Chondrocyte (in vitro differentiated cells): Measurements from ENCODE around the gene CYP39A1. TPM values are rescaled to one million over a fixed set of nuclear protein-coding genes. Genes with fewer than 3 reads are reported as not detected.

Source experiments
- DNase-seq: peaks from one replicate; pipeline ENCODE4 v3.0.0; 2021; ENCODE audit warnings: mixed read lengths, low spot score
- H3K27ac Mint-ChIP-seq: one replicate; pipeline ENCODE4 v1.8.0; 2021; ENCODE audit warnings: mild to moderate bottlenecking, moderate library complexity, mixed read lengths; ENCODE audit not compliant: unreplicated experiment
- H3K27me3 Mint-ChIP-seq: 2 replicates; pipeline ENCODE4 v1.8.0; 2021; ENCODE audit warnings: low read depth, mixed read lengths
- H3K36me3 Mint-ChIP-seq: 2 replicates; pipeline ENCODE4 v1.8.0; 2021; ENCODE audit warnings: low read depth, mixed read lengths
- H3K4me1 Mint-ChIP-seq: 2 replicates; pipeline ENCODE4 v1.8.0; 2021; ENCODE audit warnings: low read depth, mild to moderate bottlenecking, mixed read lengths
- H3K4me3 Mint-ChIP-seq: one replicate; pipeline ENCODE4 v1.8.0; 2021; ENCODE audit warnings: mild to moderate bottlenecking, moderate library complexity, mixed read lengths; ENCODE audit not compliant: unreplicated experiment
- H3K9me3 Mint-ChIP-seq: 2 replicates; pipeline ENCODE4 v1.8.0; 2021; ENCODE audit warnings: low read depth, mixed read lengths
- CTCF ChIP-seq: fragments of 200-600 bp; sonication (generic); IDR thresholded peaks from 2 replicates; pipeline ENCODE4 v1.5.0; 2021; ENCODE audit warnings: antibody characterized with exemption, mild to moderate bottlenecking, moderate library complexity
- total RNA-seq: library from RNA; stranded (reverse); gene quantifications from 3 replicates; pipeline ENCODE4 v1.2.1, GENCODE V29; 2021

Gene CYP39A1
- total RNA-seq, 1 donor from 2014 or later, result 0.62 TPM

- TF ChIP-seq CTCF, result no peak
- no peak for DNase-seq
- Mint-ChIP-seq H3K4me3 (no peak overlapping the region), H3K4me1 (no peaks in the 10 kb centered on the region), H3K27me3 (peaks cover 15% of the 10 kb centered on the region), H3K9me3 (peaks cover 5% of the 10 kb centered on the region), H3K36me3 (no peaks in the 10 kb centered on the region), H3K27ac (no peak overlapping the region)
These were observed 87.1 kb downstream of the CYP39A1 start for GRCh38 chr6:46565531-46565930.

GRCh38 chr6:46563924-46564323 lies 88.7 kb downstream of the CYP39A1 start:
- DNase-seq, result no peak
- H3K36me3 Mint-ChIP-seq, result no peaks in the 10 kb centered on the region
- H3K9me3 Mint-ChIP-seq, result no peaks in the 10 kb centered on the region
- TF ChIP-seq CTCF, result no peak
- no peak overlapping the region for H3K4me3 Mint-ChIP-seq
- H3K4me1 Mint-ChIP-seq, result no peaks in the 10 kb centered on the region
- peaks cover 5% of the 10 kb centered on the region for H3K27me3 Mint-ChIP-seq
- no peak overlapping the region for H3K27ac Mint-ChIP-seq

- no peaks in the 10 kb centered on the region for H3K36me3 Mint-ChIP-seq
- no peak overlapping the region for H3K4me3 Mint-ChIP-seq
- no peak overlapping the region for H3K27ac Mint-ChIP-seq
- TF ChIP-seq CTCF, result no peak
- no peak for DNase-seq
- no peaks in the 10 kb centered on the region for H3K27me3 Mint-ChIP-seq
- no peaks in the 10 kb centered on the region for H3K4me1 Mint-ChIP-seq
- no peaks in the 10 kb centered on the region for H3K9me3 Mint-ChIP-seq
These were observed 96.6 kb downstream of the CYP39A1 start for GRCh38 chr6:46556053-46556452.

- Mint-ChIP-seq H3K9me3 (no peaks in the 10 kb centered on the region), H3K4me1 (no peaks in the 10 kb centered on the region), H3K4me3 (no peak overlapping the region), H3K36me3 (no peaks in the 10 kb centered on the region), H3K27me3 (no peaks in the 10 kb centered on the region), H3K27ac (no peak overlapping the region)
- no peak for DNase-seq
- no peak for TF ChIP-seq CTCF
These were observed 97.5 kb downstream of the CYP39A1 start for GRCh38 chr6:46555129-46555528.

GRCh38 chr6:46549155-46549554 lies 103.5 kb downstream of the CYP39A1 start:
- Mint-ChIP-seq H3K27ac (no peak overlapping the region), H3K36me3 (peaks cover 6% of the 10 kb centered on the region), H3K27me3 (no peaks in the 10 kb centered on the region), H3K4me3 (no peak overlapping the region), H3K4me1 (no peaks in the 10 kb centered on the region), H3K9me3 (peaks cover 25% of the 10 kb centered on the region)
- no peak for TF ChIP-seq CTCF
- DNase-seq, result no peak
